HEK293 (cell line): Measurements from ENCODE around the gene TMEM244.

Experiments
- CTCF ChIA-PET: fragments of 350-600 bp; formaldehyde crosslinking; extraction: SDS; loops from one replicate; lab custom pipeline; 2021; ENCODE audit warnings: antibody characterized with exemption; lab: Yijun Ruan, JAX
- POLR2A ChIA-PET: fragments of 300-600 bp; formaldehyde crosslinking; extraction: SDS; loops from one replicate; lab custom pipeline; 2020; ENCODE audit warnings: antibody characterized with exemption, inconsistent platforms; lab: Yijun Ruan, JAX
- H3K27ac ChIP-seq: fragments of 200-500 bp; sonication (Bioruptor generic); 2 replicates; pipeline ENCODE4 v1.5.1; 2014; ENCODE audit warnings: low read depth, low read length, control low read depth, inconsistent platforms; ENCODE audit errors: extremely low read depth
- H3K36me3 ChIP-seq, 2 experiments: fragments of 200-500 bp in 1 of 2; sonication (Bioruptor generic) in 1 of 2; 1 replicate in 1 of 2; 2 replicates in 1 of 2; pipeline ENCODE4 v1.5.1; 2014 to 2017; ENCODE audit warnings: inconsistent platforms in 2 of 2, low read length in 2 of 2; ENCODE audit not compliant: control insufficient read depth in 2 of 2, insufficient read depth in 1 of 2
- H3K4me1 ChIP-seq: fragments of 200-500 bp; sonication (Bioruptor generic); 2 replicates; pipeline ENCODE4 v1.5.1; 2014; ENCODE audit warnings: mild to moderate bottlenecking, low read length, inconsistent platforms; ENCODE audit not compliant: control insufficient read depth, insufficient read depth
- H3K4me3 ChIP-seq: 2 replicates; pipeline ENCODE4 v1.5.1; 2011; ENCODE audit warnings: low read depth, mild to moderate bottlenecking, control low read depth, low read length, moderate library complexity
- H3K9me3 ChIP-seq: fragments of 200-500 bp; sonication (Bioruptor generic); 2 replicates; pipeline ENCODE4 v1.5.1; 2014; ENCODE audit warnings: low read depth, low read length, inconsistent platforms; ENCODE audit not compliant: control insufficient read depth, insufficient read depth
- ATF2 ChIP-seq: fragments of 450-650 bp; formaldehyde crosslinking; IDR thresholded peaks from 2 replicates; pipeline ENCODE4 v1.5.1; 2016; ENCODE audit warnings: missing biosample characterization, missing genetic modification characterization, low read depth
- GLI4 ChIP-seq: fragments of 450-650 bp; formaldehyde crosslinking; IDR thresholded peaks from 2 replicates; pipeline ENCODE4 v1.5.1; 2016; ENCODE audit warnings: missing biosample characterization, missing genetic modification characterization
- KLF1 ChIP-seq: fragments of 450-650 bp; formaldehyde crosslinking; IDR thresholded peaks from 2 replicates; pipeline ENCODE4 v1.5.1; 2016; ENCODE audit warnings: missing biosample characterization, missing genetic modification characterization
- KLF17 ChIP-seq: fragments of 450-650 bp; formaldehyde crosslinking; IDR thresholded peaks from 2 replicates; pipeline ENCODE4 v1.5.1; 2016; ENCODE audit warnings: missing biosample characterization, missing genetic modification characterization
- SETDB1 ChIP-seq: IDR thresholded peaks from one replicate; pipeline ENCODE4 v1.6.1; 2017; ENCODE audit warnings: mild to moderate bottlenecking, low read length, moderate library complexity, mixed read lengths; ENCODE audit not compliant: insufficient read length
- WT1 ChIP-seq: fragments of 450-650 bp; formaldehyde crosslinking; IDR thresholded peaks from 2 replicates; pipeline ENCODE4 v1.5.1; 2016; ENCODE audit warnings: missing biosample characterization, missing genetic modification characterization
- ZBTB17 ChIP-seq: fragments of 450-650 bp; formaldehyde crosslinking; IDR thresholded peaks from 2 replicates; pipeline ENCODE4 v1.5.1; 2016; ENCODE audit warnings: missing biosample characterization, missing genetic modification characterization
- ZNF132 ChIP-seq: fragments of 450-650 bp; formaldehyde crosslinking; IDR thresholded peaks from 2 replicates; pipeline ENCODE4 v1.5.1; 2017; ENCODE audit warnings: missing biosample characterization, missing genetic modification characterization, borderline replicate concordance
- ZNF146 ChIP-seq: fragments of 450-650 bp; formaldehyde crosslinking; IDR thresholded peaks from 2 replicates; pipeline ENCODE4 v1.5.1; 2016; ENCODE audit warnings: missing biosample characterization, missing genetic modification characterization
- ZNF239 ChIP-seq: fragments of 450-650 bp; formaldehyde crosslinking; IDR thresholded peaks from 2 replicates; pipeline ENCODE4 v1.5.1; 2016; ENCODE audit warnings: missing biosample characterization, missing genetic modification characterization
- ZNF248 ChIP-seq: fragments of 450-650 bp; formaldehyde crosslinking; IDR thresholded peaks from 2 replicates; pipeline ENCODE4 v1.5.1; 2017; ENCODE audit warnings: missing biosample characterization, missing genetic modification characterization
- ZNF292 ChIP-seq: fragments of 450-650 bp; formaldehyde crosslinking; IDR thresholded peaks from 2 replicates; pipeline ENCODE4 v1.5.1; 2016; ENCODE audit warnings: low read depth, missing biosample characterization, missing genetic modification characterization, borderline replicate concordance
- ZNF394 ChIP-seq: fragments of 450-650 bp; formaldehyde crosslinking; IDR thresholded peaks from 2 replicates; pipeline ENCODE4 v1.5.1; 2016; ENCODE audit warnings: missing biosample characterization, missing genetic modification characterization, mild to moderate bottlenecking, moderate library complexity, borderline replicate concordance
- ZNF423 ChIP-seq: fragments of 450-650 bp; formaldehyde crosslinking; IDR thresholded peaks from 2 replicates; pipeline ENCODE4 v1.5.1; 2016; ENCODE audit warnings: missing biosample characterization, missing genetic modification characterization
- ZNF449 ChIP-seq: fragments of 450-650 bp; formaldehyde crosslinking; IDR thresholded peaks from 2 replicates; pipeline ENCODE4 v1.5.1; 2017; ENCODE audit warnings: missing biosample characterization, mild to moderate bottlenecking, missing genetic modification characterization, moderate library complexity
- ZNF501 ChIP-seq: fragments of 450-650 bp; formaldehyde crosslinking; IDR thresholded peaks from 2 replicates; pipeline ENCODE4 v1.5.1; 2016; ENCODE audit warnings: missing biosample characterization, missing genetic modification characterization
- ZNF548 ChIP-seq: fragments of 450-650 bp; formaldehyde crosslinking; IDR thresholded peaks from 2 replicates; pipeline ENCODE4 v1.5.1; 2016; ENCODE audit warnings: missing biosample characterization, missing genetic modification characterization
- ZNF645 ChIP-seq: fragments of 450-650 bp; formaldehyde crosslinking; IDR thresholded peaks from 2 replicates; pipeline ENCODE4; 2016; ENCODE audit warnings: missing biosample characterization, missing genetic modification characterization
- ZNF664 ChIP-seq: fragments of 450-650 bp; formaldehyde crosslinking; IDR thresholded peaks from 2 replicates; pipeline ENCODE4 v1.5.1; 2016; ENCODE audit warnings: missing biosample characterization, missing genetic modification characterization
- ZNF701 ChIP-seq: fragments of 450-650 bp; formaldehyde crosslinking; IDR thresholded peaks from 2 replicates; pipeline ENCODE4 v1.5.1; 2016; ENCODE audit warnings: missing biosample characterization, missing genetic modification characterization
- ZNF837 ChIP-seq: fragments of 450-650 bp; formaldehyde crosslinking; IDR thresholded peaks from 2 replicates; pipeline ENCODE4 v1.5.1; 2016; ENCODE audit warnings: missing biosample characterization, missing genetic modification characterization
- ZSCAN4 ChIP-seq: fragments of 450-650 bp; formaldehyde crosslinking; IDR thresholded peaks from 2 replicates; pipeline ENCODE4 v1.5.1; 2017; ENCODE audit warnings: missing biosample characterization, missing genetic modification characterization
- ZXDB ChIP-seq: fragments of 450-650 bp; formaldehyde crosslinking; IDR thresholded peaks from 2 replicates; pipeline ENCODE4 v1.5.1; 2016; ENCODE audit warnings: missing biosample characterization, missing genetic modification characterization

TMEM244 gene

GRCh38 chr6:129902681-129903080, 41.6 kb upstream of the TMEM244 start:
- POLR2A ChIA-PET: no interaction called here
- TF ChIP-seq ZNF394 (tag by site-specific recombination) (no peak), ZBTB17 (tag by site-specific recombination) (no peak), ZNF548 (tag by site-specific recombination) (no peak)
- no peak overlapping the region for H3K27ac ChIP-seq
- H3K4me1 ChIP-seq: no peaks in the 10 kb centered on the region
- CTCF ChIA-PET: interaction anchor here (0.6 to 1.1 kb wide), 2 partner anchors 13 to 145 kb away, joined by 3 read pairs; no protein-coding TSS in a partner anchor
- no peak overlapping the region for H3K4me3 ChIP-seq
- no peaks in the 10 kb centered on the region for H3K9me3 ChIP-seq
- H3K36me3 ChIP-seq: no peaks in the 10 kb centered on the region

GRCh38 chr6:129901910-129902309, 40.8 kb upstream of the TMEM244 start:
- CTCF ChIA-PET: interaction anchor here (1.0 to 1.1 kb wide), 2 partner anchors 12 to 304 kb away, joined by 3 read pairs; no protein-coding TSS in a partner anchor
- H3K9me3 ChIP-seq: no peaks in the 10 kb centered on the region
- TF ChIP-seq ZNF394 (tag by site-specific recombination) (no peak), KLF17 (tag by site-specific recombination) (no peak), KLF1 (tag by site-specific recombination) (no peak), ZNF701 (tag by site-specific recombination) (no peak), ZNF146 (tag by site-specific recombination) (no peak), ZNF645 (tag by site-specific recombination) (no peak), SETDB1 (peak; percentile 55), ZNF664 (tag by site-specific recombination) (no peak)
- TF ChIP-seq, all 188 proteins: peak for 1
- H3K4me3 ChIP-seq: no peak overlapping the region
- H3K4me1 ChIP-seq: no peaks in the 10 kb centered on the region
- H3K27ac ChIP-seq: no peak overlapping the region
- no peaks in the 10 kb centered on the region for H3K36me3 ChIP-seq
- POLR2A ChIA-PET: no interaction called here

- H3K9me3 ChIP-seq: no peaks in the 10 kb centered on the region
- H3K4me3 ChIP-seq: no peak overlapping the region
- CTCF ChIA-PET: interaction anchor here (0.7 to 0.8 kb wide), 2 partner anchors 61 to 126 kb away, joined by 3 to 4 read pairs; no protein-coding TSS in a partner anchor
- POLR2A ChIA-PET: no interaction called here
- H3K4me1 ChIP-seq: no peaks in the 10 kb centered on the region
- H3K36me3 ChIP-seq: no peaks in the 10 kb centered on the region
- TF ChIP-seq ZNF132 (tag by site-specific recombination) (no peak), ZNF423 (tag by site-specific recombination) (no peak), ZNF292 (tag by site-specific recombination) (no peak), ZNF248 (tag by site-specific recombination) (no peak), GLI4 (tag by site-specific recombination) (no peak)
- H3K27ac ChIP-seq: no peak overlapping the region
These were observed 34.6 kb upstream of the TMEM244 start for GRCh38 chr6:129895692-129896091.

- H3K27ac ChIP-seq: no peak overlapping the region
- H3K4me1 ChIP-seq: no peaks in the 10 kb centered on the region
- no peaks in the 10 kb centered on the region for H3K36me3 ChIP-seq
- H3K4me3 ChIP-seq: no peak overlapping the region
- ChIA-PET CTCF (interaction anchor here (0.7 to 1.4 kb wide), 3 partner anchors 44 to 126 kb away, joined by 3 to 5 read pairs (median 4); no protein-coding TSS in a partner anchor), POLR2A (no interaction called here)
- no peaks in the 10 kb centered on the region for H3K9me3 ChIP-seq
- TF ChIP-seq ZNF239 (tag by site-specific recombination) (no peak), ZXDB (tag by site-specific recombination) (no peak), ZSCAN4 (tag by site-specific recombination) (no peak), ATF2 (tag by site-specific recombination) (no peak), ZNF292 (tag by site-specific recombination) (no peak), WT1 (tag by site-specific recombination) (no peak), ZNF449 (tag by site-specific recombination) (no peak), ZNF501 (tag by site-specific recombination) (no peak), ZNF837 (no peak)
These were observed 33.8 kb upstream of the TMEM244 start for GRCh38 chr6:129894921-129895320.
